Mammary microvascular endothelial cell (primary cell): ENCODE data around the gene IL33. TPM values are rescaled to one million over a fixed set of nuclear protein-coding genes. Genes with fewer than 3 reads are reported as not detected.

Experiments
- total RNA-seq: library from RNA; depleted of rRNA; stranded (reverse); fragments of >200 nt; gene quantifications from 2 replicates; pipeline ENCODE4 v1.2.3, GENCODE V29; 2015

The IL33 gene, protein sequence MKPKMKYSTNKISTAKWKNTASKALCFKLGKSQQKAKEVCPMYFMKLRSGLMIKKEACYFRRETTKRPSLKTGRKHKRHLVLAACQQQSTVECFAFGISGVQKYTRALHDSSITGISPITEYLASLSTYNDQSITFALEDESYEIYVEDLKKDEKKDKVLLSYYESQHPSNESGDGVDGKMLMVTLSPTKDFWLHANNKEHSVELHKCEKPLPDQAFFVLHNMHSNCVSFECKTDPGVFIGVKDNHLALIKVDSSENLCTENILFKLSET
- 0.60 and 2.9 TPM in 2 replicates for total RNA-seq

DNA sequence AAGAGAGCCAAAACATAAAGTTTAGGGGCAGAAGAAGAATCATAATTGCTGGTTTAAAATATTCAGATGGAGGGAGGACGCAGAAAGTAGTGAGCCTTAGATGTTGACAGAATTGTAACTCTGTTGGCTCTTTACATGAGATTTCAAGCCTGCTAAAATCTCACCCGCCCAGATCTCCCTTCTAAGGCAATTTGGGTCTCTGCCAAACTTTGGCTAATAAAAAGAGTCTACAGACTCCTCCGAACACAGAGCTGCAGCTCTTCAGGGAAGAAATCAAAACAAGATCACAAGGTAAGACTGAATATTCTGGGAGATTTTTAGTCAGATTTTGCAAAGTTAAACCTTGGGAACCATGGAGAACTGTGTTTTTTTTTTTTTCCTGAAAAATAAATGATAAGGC, at the start of gene IL33:
TSS of gene IL33 (plus strand) at position 246 of the 400 bp plus-strand sequence. CDS start 25,888 bp downstream, outside the sequence.

Other genes with a start within 250 kb of the IL33 start
- 24.8 and 27.1 TPM in 2 replicates for gene RANBP6, start 200.2 kb upstream of the IL33 start, total RNA-seq
- not detected in 2 replicates for gene TPD52L3, start 112.6 kb downstream of the IL33 start, total RNA-seq
- gene UHRF2, start 197.4 kb downstream of the IL33 start, total RNA-seq, result 39.2 and 39.6 TPM in 2 replicates